ENCODE measurements around the gene TSPO.

The TSPO gene

DNA sequence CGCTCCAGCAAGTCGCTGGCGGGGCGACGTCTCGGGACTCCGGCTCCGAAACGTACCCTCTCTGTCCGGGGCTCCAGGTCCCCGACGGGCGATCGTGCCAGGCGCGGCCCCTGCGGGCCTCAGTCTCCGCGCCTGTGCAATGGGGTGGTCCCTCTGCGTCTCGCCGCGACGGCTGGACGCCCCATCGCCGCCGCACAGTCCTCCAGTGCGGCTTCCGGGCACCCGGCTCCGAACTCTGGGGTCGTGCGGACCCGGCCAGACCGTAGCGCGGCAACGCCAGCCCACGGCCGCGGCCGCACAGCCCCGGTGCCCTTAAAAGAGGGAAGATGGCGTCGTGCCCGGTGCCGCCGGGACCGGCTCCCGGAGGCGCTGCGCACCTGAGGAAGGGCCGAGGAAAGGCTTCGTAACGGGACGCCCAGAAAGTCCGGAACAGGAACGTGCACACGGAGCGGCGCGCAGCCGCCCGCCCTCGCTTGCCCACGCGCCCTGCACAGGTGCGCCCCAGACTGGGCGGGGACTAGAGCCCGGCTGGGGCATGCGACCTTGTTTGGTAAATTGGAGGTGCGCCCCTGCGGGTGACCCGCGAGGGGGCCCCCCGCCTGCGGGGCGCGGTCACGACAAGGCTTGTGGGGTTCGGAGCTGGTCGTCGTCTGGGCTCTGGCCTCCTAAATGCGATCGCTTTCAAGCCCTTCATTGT is 40.3 kb upstream of the TSPO start:
- DNase-seq (ENCODE audit: low read depth), result no peak
- TF ChIP-seq, protein P1, sequence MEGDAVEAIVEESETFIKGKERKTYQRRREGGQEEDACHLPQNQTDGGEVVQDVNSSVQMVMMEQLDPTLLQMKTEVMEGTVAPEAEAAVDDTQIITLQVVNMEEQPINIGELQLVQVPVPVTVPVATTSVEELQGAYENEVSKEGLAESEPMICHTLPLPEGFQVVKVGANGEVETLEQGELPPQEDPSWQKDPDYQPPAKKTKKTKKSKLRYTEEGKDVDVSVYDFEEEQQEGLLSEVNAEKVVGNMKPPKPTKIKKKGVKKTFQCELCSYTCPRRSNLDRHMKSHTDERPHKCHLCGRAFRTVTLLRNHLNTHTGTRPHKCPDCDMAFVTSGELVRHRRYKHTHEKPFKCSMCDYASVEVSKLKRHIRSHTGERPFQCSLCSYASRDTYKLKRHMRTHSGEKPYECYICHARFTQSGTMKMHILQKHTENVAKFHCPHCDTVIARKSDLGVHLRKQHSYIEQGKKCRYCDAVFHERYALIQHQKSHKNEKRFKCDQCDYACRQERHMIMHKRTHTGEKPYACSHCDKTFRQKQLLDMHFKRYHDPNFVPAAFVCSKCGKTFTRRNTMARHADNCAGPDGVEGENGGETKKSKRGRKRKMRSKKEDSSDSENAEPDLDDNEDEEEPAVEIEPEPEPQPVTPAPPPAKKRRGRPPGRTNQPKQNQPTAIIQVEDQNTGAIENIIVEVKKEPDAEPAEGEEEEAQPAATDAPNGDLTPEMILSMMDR (conservative IDR thresholded peaks at IDR 0.05; ENCODE audit: control insufficient read depth, insufficient read depth, low read depth, low read length), result no peak

DNA sequence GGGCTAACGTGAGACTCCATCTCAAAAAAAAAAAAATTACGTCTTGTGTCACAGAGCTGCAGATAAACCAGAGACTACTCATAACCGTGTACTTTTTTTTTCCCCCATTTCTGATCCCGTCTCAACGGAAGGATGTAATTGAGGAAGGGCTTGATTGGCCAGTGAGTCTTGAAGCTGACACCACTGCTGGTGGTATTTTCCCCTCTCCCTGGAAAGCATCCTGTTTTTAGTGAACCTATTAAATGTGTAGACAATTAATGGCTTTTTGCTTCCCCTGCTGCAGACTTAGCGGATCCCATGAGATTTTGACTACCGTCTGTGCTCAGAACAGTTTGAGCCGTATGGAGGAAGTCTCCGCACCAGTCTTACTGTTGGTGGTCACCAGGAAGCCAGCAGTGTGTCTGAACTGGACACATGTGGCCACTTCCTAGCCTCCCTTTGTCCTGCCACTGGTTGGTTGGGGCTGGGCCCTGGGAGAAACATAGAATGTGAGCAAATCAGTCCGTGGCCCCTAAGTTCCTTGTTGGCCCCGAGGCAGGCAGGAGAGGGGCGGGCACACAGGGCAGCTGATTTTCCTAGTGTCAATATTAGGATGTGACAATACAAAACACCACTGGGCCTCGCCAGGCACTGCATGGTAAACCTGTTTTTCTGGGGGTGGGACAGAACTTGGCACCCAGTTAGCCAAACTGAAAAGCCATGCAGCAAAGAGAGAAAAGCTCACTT is 37.7 kb upstream of the TSPO start:
- DNase-seq (ENCODE audit: low read depth), result no peak
- TF ChIP-seq, protein P1 (conservative IDR thresholded peaks at IDR 0.05; ENCODE audit: control insufficient read depth, insufficient read depth, low read depth, low read length), result no peak
- H3K4me3 ChIP-seq (ENCODE audit: control insufficient read depth, low read depth, low read length), result no peak overlapping the region

More for the DNA sequence above, 40.3 kb upstream of the TSPO start:
- H3K4me3 ChIP-seq (ENCODE audit: control insufficient read depth, low read depth, low read length), result peak overlapping the region; percentile 13

DNA sequence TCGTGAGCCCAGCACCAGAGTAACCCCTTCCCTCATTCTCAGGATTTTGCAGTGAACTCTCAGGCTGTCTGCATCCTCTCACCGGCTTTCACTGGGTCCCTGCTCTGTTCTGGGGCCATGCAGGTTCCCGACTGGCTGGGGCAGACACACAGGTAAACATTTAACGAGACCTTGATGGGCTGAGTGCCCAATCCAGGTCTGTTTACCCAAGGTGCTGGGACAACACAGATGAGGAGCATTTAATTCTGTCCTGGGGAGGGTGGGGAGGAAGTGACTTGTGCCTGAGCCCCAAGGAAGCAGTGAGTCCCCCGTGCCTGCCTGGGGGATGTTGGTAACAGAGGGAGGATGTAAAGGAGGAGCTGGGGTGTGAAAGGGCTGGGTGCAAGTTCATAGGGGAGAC is 36.4 kb upstream of the TSPO start:
- no peak overlapping the region for H3K4me3 ChIP-seq (ENCODE audit: control insufficient read depth, low read depth, low read length)
- no peak for DNase-seq (ENCODE audit: low read depth)
- TF ChIP-seq, protein P1 (conservative IDR thresholded peaks at IDR 0.05; ENCODE audit: control insufficient read depth, insufficient read depth, low read depth, low read length), result no peak

DNA sequence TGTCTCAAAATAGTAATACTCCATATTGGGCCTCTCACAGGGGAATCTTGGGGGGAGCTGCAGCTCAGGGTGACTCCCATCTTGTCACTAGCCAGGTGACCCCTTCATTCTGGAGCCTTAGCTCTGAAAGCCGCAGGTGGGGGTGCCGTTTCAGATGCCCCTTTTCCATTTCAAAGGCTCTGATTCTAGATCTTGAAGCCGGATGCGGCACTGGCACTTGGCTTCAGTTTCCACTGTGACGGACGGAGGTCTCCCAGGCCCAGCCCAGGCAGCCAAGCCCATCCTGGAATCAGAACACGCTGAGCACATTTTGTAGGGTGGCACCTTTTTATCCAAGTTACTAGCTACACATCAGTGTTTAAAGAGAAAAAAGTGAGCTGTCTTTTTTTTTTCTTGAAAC is 34.4 kb upstream of the TSPO start:
- no peak for DNase-seq (ENCODE audit: low read depth)
- no peak overlapping the region for H3K4me3 ChIP-seq (ENCODE audit: control insufficient read depth, low read depth, low read length)

DNA sequence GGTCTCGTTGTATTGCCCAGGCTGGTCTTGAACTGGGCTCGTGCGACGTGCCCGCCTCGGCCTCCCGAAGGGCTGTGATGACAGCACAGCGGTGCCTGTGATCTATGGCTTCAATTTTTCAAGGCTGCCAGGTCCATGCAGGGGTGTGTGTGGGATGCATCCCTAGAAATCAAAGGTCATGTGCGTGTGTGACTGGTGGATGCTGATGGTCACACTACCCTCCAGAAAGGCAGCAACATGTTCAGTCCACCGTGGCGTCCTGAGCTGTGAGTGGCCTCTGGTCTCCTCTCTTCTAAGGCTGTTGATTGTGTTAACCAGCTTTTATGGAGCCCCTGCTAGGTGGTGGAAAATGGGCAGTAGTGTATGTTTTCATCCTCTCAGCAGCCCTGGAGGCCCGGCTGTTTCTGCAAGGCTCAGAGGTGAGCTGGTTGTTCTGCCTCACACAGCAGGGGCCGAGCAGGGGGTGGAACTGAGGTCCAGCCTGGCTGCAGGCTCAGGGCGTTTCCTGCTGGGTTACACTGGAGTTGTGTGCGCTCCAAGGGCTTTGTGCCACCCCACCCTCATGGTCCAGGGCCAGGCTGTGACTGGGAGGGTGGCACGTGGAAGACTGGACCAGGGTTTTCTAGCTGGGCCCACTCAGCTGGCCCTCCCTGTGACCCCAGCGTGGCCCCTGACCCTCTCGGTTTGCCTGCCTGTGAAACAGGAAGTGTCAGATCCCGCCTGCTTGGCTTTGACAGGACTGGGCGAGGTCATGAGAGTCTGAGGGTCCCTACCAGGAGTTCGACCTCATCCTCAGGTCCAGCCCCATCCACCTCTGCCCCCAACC is 33.1 kb upstream of the TSPO start:
- no peak for DNase-seq (ENCODE audit: low read depth)
- no peak overlapping the region for H3K4me3 ChIP-seq (ENCODE audit: control insufficient read depth, low read depth, low read length)
- TF ChIP-seq, protein P1 (conservative IDR thresholded peaks at IDR 0.05; ENCODE audit: control insufficient read depth, insufficient read depth, low read depth, low read length), result no peak

More for the DNA sequence above, 34.4 kb upstream of the TSPO start:
- TF ChIP-seq, protein P1 (conservative IDR thresholded peaks at IDR 0.05; ENCODE audit: control insufficient read depth, insufficient read depth, low read depth, low read length), result no peak

DNA sequence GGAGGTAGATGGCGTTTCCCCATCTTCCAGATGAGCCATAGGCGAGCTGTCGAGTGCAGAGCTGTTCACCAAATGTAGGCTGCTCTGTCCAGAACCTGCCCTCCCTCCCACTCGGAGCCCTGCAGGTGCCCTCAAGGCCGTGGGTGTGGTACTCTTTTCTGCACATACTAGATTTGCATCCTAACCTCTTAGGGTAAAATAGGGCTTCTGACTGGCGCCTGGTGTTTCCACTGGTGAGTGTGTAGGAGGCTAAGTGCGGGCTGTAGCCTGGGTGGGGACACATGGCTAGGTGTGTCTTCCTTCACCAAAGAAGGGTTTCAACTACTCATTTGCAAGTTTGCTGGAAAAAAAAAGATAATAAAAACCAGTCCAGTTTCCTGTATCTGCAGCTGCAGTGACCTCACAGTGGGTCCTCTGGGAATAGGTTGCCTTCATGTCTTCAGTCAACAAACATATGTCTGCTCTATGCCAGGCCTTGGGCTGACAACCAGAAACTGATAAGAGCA is 32.4 kb upstream of the TSPO start:
- TF ChIP-seq, protein P1 (conservative IDR thresholded peaks at IDR 0.05; ENCODE audit: control insufficient read depth, insufficient read depth, low read depth, low read length), result no peak
- peak; percentile 33 for DNase-seq (ENCODE audit: low read depth)

More for the DNA sequence above, 32.4 kb upstream of the TSPO start:
- H3K4me3 ChIP-seq (ENCODE audit: control insufficient read depth, low read depth, low read length), result no peak overlapping the region
